Measurements from ENCODE around the gene POLR2L.

POLR2L gene

DNA sequence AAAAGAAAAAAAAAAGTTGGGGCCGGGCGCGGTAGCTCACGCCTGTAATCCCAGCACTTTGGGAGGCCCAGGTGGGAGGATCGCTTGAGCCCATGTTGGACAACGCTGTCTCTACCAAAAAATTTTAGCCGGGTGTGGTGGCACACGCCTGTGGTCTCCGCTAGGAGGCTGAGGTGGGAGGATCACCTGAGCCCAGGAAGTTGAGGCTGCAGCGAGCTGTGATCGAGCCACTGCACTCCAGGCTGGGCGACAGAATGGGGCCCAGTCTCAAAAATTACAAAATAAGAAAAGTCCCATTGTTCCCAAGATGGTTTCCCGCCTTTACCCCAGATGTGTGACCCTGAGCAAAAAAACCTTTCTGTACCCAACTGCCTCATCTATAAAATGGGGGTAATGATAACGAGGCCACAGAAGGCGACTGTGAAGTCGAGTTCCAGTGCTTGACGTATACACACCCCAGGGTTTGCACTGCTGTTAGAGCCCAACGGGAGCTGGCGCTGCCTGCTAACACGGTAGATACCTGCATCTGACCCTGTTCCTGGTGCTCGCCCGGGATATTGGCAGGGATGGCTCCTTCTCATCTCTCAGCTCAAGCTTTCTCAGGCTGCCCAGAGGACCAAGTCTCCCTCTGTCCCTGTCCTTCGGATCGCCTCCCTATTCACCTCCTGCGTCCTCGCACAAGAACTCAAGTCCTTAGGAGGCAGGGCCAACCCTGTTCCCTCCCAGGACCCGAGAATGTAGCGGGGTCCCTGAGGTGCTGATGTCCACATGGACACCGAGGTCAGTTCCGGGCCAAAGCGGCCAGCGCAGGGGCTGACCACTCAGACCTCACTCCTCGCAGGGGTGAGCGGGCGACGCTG lies 33.7 kb downstream of the POLR2L start:
- no peak for DNase-seq

DNA sequence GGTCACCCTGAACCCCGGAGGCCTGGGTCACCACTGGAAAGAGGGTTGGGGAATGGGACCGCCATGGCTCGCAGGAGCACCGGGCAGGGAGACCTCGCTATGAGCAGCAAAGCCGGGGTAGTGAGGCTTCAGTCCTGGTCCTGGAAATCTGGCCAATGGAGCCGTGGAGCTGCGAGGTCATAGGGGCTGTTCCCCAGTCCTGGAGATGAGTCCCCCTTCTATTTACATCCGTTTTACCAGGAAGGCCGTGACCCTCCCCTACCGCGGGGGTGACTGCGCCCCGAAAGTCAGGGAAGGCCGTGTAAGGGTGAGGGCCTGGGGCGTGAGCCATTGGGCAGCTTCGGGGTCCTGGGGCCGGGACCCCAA lies 37.7 kb downstream of the POLR2L start:
- DNase-seq, result no peak

DNA sequence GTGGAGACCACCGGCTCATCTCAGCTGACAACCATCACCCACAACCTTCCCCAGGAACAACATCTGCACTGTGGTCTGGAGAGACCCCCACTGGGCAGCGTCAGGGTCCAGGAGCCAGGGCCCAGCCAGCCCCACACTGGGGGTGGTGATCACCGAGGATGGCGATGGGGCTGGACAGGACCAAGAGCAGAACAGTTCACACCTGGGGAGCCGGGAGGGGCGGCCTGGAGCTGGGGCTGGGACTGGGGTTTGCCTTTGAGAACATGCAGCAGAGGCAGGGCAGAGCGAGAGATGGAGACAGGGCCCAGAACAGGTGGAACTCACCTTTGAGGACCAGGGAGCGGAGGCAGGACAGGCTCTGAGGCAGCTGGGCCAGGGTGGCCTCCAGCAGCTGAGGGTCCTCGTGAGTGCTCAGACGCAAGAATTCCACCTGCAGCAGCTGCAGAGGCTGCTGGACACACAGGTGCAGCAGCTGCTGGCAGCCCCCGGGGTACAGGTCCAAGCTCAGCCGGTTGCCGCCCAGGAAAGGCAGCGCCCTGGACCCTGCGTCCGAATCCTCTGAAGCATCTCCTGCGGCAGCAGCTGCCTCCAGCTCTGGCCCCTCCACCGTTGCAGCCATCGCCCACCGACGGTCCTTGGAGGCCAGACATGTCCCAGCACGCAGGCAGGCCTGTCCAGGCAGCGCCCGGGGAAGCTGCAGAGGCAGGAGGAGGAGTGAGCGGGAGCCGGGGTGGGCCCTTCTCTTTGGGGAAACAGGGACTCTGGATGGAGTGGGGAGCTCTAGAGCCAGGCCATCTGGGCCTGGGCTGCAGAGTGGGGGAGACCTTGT lies 38.3 kb downstream of the POLR2L start:
- no peak for DNase-seq

DNA sequence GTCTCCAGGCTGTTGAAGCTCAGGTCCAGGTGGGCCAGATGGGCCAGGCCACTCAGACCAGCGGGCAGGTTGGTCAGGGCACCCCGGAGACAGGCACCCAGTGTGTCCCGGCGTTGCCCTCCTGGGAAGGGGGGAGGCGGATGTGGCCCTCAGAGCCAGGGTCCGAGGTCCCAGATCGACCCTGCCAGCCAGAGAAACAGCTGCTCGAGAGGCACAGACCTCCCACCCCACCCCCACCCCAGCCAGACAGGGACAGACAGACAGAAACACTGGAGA lies 38.9 kb downstream of the POLR2L start:
- DNase-seq, result no peak

DNA sequence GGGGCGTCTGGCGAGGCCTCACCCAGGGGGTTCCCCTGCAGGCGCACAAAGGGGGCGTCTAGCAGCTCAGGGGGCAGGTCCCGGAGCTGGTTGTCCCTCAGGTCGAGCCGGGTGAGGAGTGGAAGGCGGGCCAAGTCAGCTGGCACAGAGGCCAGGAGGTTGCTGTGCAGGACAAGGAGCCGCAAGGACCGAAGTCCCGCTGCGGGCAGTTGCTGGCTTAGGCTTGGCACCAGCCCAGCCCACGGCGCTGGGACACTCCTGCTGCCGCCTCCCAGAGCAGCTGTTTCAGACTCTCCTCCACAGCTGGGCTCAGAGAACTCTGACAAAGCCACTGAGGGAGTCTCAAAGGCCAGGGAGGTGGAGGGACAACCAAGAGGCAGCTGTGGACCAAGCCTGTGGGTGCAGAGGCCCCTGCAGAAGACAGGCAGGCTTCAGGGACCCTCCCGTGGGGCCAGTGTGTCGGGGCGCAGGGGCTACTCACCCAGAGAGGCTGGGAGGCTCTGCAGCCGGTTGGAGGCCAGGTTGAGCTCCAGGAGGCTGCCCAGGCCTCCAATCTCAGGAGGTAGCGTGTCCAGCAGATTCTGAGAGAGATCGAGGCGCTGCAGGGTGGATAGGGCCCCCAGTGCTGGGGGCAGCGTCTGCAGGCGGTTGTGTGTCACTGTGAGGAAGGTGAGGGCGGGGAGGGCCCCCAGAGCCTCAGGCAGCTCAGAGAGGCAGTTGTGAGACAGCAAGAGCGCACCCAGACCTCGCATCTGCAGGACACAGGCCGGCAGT lies 39.4 kb downstream of the POLR2L start:
- DNase-seq, result no peak

DNA sequence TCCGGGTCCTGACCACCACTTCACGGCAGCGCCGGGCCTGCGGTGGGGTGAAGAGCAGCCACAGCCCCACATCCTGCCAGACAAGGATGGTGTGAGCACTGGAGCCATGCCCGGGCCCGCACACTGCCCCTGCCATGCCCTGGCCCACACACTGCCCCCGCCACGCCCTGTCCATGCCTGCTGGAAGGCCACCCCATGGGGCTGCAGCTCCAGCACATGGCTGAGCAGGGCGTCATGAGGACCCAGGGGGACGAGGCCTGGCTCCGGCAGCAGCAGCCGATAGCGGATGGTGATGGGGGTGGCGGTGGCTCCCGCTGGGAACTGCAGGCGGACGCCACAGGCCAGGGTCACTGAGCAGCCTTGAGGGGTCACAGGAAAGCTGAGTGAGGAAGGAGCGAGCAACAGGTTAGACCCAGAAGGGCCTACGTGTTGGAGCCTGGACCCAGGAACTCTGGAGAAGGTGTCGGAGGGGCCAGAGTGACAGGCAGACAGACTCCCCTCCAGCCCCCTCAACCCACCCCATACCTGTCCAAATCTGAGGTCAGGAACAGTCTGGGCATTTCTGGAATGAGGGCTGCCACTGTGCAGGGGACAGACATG lies 40.2 kb downstream of the POLR2L start:
- no peak for DNase-seq

DNA sequence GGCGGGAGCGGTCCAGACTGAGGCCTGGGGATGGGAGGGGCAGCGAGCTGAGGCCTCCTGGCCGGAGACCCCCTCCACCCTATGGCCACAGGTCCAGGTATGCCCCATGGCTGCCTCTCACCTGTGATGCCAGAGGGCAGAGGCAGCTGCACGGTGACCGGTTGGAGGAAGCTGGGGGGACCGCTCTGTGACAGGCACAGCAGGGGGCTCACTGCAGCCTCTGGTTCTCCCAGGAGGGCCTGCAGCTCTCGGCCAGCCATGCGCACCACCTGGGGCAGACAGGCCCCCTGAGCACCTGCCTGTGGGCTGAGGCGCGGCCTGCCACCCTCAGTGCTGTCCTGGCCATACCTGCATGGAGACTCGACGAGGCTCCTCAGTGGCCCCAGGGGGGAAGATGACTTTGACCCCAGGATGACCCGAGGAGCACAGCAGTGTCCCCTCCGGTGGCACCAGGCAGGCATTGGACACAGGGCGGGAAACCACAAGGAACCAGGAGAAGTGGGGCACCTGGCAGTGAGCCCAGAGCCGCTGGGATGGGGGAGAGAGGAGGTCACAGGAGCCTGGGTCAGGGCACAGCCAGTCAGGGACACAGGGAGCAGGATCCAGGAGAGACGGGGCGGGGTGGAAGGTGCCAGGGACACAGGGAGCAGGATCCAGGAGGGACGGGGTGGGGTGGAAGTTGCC lies 41.1 kb downstream of the POLR2L start:
- DNase-seq, result no peak

DNA sequence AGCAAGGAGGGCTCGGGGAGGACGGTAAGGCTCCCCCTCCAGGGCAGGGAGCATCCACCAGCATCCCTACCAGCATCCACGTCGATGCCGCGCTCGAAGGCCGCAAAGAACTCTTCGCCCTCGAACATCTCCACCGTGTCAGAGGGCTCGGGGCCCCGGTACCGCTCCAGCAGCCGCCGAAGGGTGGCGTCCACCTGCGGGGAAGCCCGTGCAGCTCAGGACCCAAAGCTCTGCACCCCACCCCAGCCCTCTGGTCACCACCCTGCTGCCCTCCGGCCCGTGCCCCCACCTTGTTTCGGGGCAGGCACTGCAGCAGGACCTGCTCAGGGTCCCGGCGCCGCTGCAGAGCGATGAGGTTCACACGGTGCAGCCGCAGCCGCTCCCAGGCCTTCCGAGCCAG lies 41.9 kb downstream of the POLR2L start:
- DNase-seq, result no peak

DNA sequence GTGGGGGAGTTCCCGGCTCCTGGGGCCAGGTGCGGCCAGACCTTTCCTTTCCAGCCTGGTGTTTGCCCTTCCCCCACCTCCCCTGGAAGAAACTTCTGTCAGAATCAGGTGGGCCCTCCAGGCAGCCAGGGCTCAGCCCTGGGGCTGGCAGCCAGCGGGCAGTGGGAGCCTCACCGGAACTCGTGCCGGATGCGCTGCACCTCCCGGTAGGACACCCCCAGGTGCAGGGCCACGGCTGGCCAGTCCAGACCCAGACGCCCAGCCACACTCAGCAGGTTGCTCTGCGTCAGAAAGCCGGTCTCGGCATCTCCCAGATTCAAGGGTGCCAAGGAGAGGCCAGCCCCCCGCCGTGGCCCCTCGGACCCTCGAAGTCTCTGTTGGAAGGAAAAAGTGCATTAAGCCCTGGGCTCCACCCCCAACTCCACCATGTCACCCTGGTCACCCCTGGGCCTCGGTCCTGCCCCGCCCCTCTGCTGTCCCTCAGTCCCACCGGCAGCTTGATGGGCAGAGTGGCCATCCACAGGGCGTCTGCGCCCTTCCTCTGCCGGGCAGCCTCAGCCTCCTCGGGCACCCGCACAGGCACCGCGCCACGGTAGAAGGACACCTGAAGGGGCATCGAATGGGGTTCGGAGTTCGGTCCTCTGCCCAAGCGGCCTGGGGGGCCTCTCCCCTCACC lies 42.5 kb downstream of the POLR2L start:
- no peak for DNase-seq

DNA sequence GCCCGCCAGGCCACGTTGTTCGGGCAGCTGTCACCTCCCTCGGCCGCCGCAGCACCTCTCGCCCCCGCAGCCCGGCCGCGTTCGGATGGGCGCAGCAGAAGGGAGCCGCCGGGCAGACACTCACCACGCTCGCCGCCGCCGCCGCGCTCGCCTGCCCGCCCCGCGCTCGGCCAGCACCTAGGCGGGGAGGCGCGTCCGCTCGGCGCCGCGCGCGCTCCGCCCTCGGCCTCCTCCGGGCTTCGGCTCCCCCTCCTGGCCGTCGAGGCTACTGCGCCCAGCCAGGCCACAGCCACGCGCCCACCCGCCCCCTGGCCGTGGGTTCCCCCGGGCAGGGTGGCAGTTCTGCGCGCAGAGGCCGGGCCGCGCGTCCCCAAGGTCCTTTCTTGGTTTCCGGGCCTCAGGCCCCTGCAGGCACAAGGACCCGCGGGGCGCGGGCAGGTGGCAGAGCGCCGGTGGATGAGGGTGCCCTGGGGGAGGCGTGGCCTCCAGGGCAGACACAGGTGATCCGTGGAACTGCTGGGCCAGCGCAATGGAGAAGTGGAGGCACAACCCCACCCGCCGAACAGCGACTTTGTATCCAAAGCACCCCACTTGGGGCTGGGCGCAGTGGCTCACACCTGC lies 44.1 kb downstream of the POLR2L start, which contains the start of gene SLC25A22:
Gene SLC25A22 (minus strand): TSS at position 189 of the 621 bp plus-strand sequence. CDS start 3,275 bp downstream, outside the sequence.
- peak; percentile 88 for DNase-seq

DNA sequence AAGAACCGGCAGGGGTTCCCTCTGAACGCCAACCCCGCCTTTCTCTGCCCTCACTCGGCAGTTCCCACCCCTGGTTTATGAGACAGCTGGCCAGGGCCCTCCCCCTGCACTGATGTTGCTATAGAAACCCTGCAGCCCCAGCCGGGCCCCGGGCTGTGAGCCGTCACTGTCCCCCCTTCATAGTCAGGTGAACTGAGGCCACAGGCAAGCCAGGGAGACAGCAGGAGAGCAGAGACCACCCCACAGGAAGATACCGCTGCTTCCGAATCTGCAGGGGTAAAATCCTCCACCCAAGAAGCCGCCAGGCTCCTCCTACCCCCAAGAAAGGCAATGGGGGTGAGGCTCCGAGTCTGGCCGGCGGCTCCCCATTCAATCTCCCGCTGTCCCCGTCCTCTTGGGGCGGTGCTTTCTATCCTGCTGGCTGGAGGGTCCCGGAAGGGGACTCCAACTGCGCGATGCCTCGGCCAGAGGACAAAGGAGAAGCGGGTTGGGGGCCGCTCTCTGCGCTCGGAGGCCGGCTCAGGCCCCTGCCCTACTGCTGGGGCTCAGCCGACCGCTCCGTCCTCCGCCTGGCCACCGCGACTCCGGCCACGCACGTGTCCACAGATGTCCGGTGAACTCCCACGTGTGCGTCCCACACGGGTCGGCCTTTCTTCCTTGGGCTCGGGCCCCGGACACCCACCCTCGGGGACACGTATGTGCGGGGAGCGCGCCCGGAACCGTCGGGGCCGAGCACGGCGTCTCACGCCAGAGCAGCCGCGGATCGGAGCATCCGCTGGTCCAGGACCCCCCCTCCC lies 44.8 kb downstream of the POLR2L start:
- peak; percentile 74 for DNase-seq

DNA sequence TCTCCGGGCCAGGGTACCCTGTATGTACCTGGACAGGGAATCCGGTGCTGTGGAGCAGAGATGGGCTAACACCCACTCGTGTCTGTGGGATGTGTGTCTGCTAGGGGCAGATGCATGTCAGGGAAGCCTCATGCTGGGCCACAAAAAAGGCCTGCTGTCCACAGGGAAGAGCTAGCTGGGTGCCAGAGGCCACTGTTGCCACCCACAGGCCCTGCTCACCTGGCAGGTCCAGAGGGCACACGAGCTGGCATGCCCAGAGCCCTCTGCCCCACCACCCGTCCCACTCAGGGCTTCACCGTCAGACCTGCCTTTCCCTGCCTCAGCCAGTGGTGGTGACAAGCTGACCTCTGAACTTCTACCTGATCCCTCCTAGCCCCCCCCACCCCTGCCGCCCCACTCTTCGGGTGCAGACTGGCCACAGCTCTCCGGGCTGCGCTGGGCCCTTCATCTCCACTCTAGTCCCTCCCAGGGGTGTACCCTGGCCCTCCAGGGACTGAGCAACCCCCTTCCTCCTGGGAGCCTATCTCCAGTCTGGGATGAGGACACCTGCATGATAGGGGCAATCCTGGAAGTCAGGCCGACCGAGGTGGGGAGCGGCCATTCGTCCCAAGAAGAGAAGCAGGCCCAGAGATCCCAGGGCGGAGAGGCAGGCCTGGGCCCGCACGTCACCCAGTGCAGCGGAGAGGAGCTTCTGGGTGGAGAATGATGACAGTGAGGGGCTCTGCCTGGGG lies 45.6 kb downstream of the POLR2L start:
- no peak for DNase-seq

DNA sequence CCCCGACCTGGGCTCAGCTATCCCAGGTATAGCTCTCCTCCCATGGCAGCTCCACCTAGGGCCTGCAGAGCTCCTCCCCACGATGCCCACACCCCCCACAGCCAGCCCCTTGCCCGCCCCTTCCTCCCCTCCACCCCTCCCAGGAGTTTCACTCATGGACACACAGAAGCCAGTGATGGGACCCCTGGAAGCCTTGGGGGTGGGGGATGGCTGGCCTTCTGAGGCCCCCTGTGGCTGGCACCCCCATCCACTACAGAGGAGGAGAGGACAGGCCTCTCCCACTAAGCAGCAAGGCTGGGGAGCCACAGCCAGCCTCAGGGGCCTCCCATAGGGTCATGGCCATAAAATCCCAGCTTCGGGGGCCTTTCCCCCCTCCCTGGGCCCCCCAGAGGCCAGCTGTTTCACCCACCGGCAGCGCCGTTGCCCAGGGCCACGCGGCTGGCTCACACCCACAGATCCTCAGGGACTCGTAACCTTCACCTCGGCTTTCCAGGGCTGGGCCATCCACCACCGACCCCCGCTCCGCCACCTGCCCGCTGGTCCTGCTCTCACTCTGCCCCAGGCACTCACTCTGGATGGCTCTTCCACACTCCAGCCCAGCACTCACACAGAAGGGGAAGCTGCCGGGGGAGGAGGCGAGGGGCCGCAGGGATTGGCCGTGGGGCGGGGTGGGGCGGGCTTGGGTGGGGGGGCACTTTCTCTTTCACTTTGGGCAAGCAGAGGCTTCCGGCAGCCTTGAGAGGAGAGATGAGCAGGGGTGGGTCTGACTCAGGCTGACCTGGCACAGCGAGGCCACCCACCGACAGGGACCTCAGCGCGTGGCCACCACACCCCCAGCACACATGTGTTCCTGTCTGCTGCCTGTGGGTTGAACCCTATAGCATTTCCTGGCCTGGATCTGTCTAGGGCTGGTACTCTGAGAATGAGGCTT lies 46.4 kb downstream of the POLR2L start:
- DNase-seq, result peak; percentile 80

DNA sequence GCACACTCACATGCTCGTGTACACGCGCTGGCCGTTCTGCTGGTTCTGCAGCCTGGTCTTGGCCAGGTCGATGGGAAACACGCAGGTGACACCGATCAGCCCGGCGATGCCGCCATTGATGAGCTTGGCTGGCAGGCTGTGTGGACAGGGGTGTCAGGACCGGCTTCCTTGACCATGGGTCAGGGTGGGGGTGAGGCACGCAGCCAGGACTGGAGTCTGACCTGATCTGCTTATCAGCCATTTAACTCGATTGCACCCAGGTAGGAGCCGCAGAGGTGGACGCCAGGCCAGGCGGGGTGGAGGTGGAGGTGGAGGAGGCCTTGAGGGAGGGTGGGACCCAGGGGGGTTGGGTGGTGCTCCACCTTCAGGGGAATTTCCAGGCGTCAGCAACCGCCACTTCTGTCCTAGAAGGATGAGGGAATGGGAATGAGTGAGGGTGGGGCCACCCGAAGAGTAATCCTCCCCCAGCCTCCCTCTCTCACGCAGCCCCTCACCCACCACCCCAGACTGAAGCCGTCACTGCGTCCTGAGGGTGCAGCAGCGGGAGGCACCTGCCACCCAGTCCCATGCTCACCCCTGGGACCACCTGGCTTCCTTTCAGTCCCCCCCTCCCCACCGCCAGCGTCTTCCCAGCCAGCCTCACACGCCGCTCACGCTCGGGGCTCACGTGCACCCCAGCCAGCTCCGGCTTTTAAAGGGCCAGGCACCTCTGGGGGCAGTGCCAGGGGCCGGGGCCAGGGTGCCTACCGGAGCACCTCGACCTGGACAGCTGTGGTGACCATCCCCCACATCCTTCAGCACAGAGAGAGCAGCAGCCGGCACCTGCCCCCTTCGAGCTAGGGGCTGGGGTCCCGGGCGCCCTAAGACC lies 47.3 kb downstream of the POLR2L start:
- no peak for DNase-seq

DNA sequence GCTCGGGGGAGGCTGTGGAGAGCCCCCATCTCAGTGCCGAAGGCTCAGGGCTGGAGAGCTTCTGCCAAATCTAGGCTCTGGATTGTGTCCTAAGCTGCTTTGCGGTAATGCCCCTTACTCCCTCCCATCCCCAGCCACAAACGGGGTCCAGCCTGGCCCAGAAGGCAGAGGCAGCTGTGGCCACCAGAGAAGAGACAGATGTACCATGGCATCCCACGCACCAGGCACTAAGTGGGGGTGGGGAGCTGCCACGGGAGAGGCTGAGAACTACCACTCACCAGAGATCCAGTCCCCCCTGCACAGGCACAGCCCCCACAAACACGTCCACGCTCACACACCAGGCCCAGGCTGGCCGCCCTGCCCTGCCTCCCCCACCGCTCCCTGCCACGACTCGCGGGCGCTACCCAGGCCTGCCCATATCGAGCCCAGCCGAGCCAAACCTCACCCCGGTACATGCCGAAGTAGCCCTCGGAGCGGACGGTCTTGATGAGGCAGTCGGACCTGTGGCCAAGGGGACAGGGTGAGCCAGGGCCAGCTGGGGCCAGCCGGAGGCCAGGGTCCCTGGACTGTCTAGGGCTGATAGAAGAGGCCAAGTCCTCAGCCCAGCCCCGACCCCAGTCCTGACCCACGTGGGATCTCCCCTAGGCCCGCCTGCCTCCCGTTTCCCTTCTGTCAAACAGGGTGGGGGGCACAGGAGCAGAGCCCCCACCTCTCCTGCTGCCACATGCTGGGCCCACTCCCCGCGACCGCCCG lies 48.1 kb downstream of the POLR2L start:
- no peak for DNase-seq

DNA sequence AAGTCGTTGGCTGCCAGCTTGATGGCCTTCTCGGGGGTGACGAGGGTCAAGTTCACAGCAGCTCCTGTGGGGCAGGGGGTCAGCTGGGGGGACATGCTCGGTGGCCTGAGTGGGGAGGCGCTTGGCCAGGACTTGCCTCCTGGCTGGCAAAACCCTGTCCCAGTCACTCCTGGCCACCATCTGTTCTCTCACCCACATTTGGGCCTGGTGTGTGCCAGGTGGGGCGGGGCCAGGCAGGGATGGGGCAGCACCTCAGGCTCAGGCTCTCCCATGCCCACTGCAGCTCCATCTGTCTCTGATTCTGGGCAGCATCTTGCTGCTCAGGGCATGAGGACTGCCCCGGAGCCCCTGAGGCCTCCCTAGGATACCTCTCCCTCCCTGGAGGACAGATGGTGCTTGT lies 48.8 kb downstream of the POLR2L start:
- no peak for DNase-seq

DNA sequence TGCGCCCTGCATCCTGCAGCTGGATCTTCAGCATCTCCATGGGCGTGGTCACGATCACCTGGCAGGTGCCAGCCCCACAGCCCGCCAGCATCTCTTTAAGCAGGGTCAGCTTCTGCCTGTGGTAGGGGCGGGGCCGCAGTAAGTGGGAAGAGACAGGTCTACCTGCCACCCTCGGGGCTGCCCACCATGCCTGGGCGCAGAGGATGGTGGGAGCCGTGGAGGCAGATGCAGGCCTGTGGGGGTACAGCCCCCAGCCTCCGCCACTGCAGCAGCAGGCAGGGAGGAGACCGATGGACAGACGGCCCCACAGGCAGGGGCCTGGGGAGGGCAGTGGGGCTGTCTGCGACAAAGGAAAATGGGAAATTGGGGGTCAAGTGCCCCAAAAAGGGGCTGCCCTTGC lies 49.5 kb downstream of the POLR2L start:
- DNase-seq, result no peak

Data from stimulated activated CD4-positive, alpha-beta T cell treated with anti-CD3 and anti-CD28 coated beads, Interleukin-4, amount 100 ng/mL, for 1 hour (primary cell).